22Rv1 (cell line): ENCODE data around the gene GTPBP4.

ENCODE experiments used
- H3K27ac ChIP-seq: fragments of 450-650 bp; 2 replicates; pipeline ENCODE4 v1.5.1; 2017
- CTCF ChIP-seq: fragments of 450-650 bp; IDR thresholded peaks from 2 replicates; pipeline ENCODE4 v1.5.1; 2017; ENCODE audit warnings: mild to moderate bottlenecking
- ZFX ChIP-seq: fragments of 450-650 bp; IDR thresholded peaks from 2 replicates; pipeline ENCODE4 v1.6.1; 2017; ENCODE audit warnings: antibody characterized with exemption, borderline replicate concordance

GTPBP4 gene

DNA sequence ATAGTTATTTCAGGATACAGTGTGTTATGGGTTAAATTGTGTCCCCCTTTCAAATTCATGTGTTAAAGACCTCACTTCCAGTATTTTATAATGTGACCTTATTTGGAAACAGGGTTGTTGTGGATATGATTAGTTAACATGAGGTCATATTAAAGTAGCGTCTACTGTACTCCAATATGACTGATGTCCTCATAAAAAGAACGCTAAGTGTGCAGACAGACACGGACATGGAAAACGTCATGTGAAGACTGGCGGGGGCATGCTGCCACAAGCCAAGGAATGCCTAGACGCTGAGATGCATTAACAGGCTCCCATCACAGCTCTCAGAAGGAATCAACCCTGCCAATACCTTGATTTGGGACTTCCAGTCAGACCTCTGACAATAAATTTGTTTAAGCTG, 66.5 kb downstream of the GTPBP4 start:
- no peak for TF ChIP-seq ZFX
- TF ChIP-seq CTCF = no peak
- H3K27ac ChIP-seq = no peak overlapping the region

GRCh38 chr10:1056326-1057105, 68.3 kb downstream of the GTPBP4 start, which contains the start of gene WDR37:
TSS of gene WDR37 (plus strand) at chr10:1056385. CDS start at chr10:1072156, 15,771 bp downstream.
- TF ChIP-seq CTCF = no peak
- no peak for TF ChIP-seq ZFX
- H3K27ac ChIP-seq = peak within 1 kb of the TSS; percentile 94

DNA sequence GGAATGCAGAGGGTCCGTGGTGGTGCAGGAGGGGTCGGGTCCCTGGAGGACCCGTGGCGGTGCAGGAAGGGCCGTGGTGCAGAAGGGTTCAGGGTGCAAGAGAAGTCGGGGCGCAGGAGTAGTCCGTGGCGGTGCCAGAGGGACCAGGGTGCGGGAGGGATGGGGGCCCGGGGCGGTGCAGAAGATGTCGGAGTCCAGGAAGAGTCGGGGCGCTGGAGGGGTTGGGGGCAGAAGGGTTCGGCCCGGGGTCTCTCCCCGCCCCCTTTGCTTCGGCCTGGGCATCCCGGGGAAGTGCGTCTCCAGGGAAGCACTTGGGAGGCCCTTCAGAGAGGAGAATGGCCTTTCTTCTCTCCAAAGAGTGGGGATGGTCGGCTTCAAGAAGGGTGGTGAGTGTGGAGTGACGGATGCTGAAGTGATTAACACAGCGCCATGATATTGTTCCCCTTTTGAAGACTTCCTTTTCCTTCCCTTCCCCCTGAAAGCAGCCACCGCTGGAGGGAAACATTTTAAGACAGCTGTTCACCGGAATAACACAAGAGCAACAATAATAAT, 68.9 kb downstream of the GTPBP4 start:
- H3K27ac ChIP-seq = peak overlapping the region; percentile 94
- TF ChIP-seq CTCF (no peak), ZFX (no peak)

- H3K27ac ChIP-seq = peak overlapping the region; percentile 94; the same call in 1 of the 2 replicates
- TF ChIP-seq ZFX (no peak), CTCF (no peak)
Measured at GRCh38 chr10:1058017-1058416, 69.8 kb downstream of the GTPBP4 start.

DNA sequence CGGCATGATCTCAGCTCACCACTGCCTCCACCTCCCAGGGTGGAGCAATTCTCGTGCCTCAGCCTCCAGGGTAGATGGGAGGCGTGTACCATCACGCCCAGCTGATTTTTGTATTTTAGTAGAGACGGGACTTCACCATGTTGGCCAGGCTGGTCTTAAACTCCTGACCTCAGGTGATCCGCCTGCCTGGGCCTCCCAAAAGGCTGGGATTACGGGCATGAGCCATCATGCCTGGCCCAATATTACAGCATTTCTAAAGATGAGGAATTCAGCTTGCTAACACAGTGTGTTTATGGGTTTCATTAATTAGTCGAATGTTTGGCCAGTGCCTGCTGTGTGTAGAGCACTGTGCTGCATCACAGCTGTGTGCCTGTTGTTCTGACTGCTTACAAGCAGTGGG, 71.7 kb downstream of the GTPBP4 start:
- no peak for TF ChIP-seq ZFX
- no peak for TF ChIP-seq CTCF
- H3K27ac ChIP-seq = no peak overlapping the region

GRCh38 chr10:1061930-1062774, 73.9 kb downstream of the GTPBP4 start:
- no peak for TF ChIP-seq CTCF
- TF ChIP-seq ZFX = no peak
- no peak overlapping the region for H3K27ac ChIP-seq
